Measurements from ENCODE around the gene CRAMP1.

The CRAMP1 gene

GRCh38 chr16:1721372-1721771 lies 109.2 kb downstream of the CRAMP1 start:
- no peak for DNase-seq

DNA sequence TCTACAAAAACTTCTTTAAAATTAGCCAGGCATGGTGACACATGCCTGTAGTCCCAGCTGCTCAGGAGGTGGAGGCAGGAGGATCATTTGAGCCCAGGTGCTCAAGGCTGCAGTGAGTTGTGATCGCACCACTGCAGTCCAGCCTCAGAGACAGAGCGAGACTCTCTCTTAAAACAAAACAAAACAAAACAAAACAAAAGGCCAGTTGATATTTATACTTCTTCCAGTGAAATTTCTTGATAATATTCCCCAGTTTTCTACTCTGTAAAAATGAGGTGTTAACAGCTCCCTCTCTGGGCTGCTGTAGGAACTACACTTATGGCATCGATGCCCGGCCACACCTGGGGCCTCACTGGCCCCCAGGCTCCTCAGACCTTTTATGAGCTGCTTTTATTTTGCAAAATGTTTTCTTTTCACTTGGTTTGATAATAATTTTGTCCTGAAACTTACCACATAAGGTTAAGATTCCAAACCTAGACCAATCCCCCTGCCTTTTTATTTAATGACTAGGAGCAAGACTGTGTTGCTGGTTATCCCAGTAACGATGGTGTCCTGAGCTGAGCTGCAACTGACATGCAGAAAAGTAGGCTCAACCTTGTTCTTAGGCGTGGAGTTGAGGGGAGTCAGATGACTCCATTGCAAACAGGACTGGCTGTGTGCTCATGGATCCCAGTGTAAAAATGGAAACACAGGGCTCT lies 111.4 kb downstream of the CRAMP1 start:
- DNase-seq = no peak

DNA sequence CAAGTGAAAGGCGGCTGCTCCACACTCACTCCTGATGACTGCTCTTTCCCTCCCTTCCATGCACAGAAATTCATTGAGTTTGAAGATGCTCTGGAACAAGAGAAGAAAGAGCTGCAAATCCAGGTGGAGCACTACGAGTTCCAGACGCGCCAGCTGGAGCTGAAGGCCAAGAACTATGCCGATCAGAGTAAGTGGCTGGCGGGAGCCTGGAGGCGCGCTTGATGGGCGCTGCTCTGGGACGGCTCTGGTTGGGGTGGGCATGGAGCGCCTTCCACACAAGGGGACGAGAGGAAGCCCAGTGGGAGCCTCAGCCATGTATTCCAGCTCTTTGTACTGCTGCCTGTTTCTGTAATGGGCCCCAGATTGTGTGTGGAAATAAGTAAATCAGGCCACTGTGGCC lies 112.3 kb downstream of the CRAMP1 start:
- no peak for DNase-seq

- no peak for DNase-seq
Observed at GRCh38 chr16:1726661-1727502, 114.7 kb downstream of the CRAMP1 start.
